Chondrocyte (in vitro differentiated cells): ENCODE measurements around the gene LMF1. TPM values are rescaled to one million over a fixed set of nuclear protein-coding genes. Genes with fewer than 3 reads are reported as not detected.

Experiments
- DNase-seq: peaks from one replicate; pipeline ENCODE4 v3.0.0; 2021; ENCODE audit warnings: mixed read lengths, low spot score
- H3K27ac Mint-ChIP-seq: one replicate; pipeline ENCODE4 v1.8.0; 2021; ENCODE audit warnings: mild to moderate bottlenecking, moderate library complexity, mixed read lengths; ENCODE audit not compliant: unreplicated experiment
- H3K27me3 Mint-ChIP-seq: 2 replicates; pipeline ENCODE4 v1.8.0; 2021; ENCODE audit warnings: low read depth, mixed read lengths
- H3K36me3 Mint-ChIP-seq: 2 replicates; pipeline ENCODE4 v1.8.0; 2021; ENCODE audit warnings: low read depth, mixed read lengths
- H3K4me1 Mint-ChIP-seq: 2 replicates; pipeline ENCODE4 v1.8.0; 2021; ENCODE audit warnings: low read depth, mild to moderate bottlenecking, mixed read lengths
- H3K4me3 Mint-ChIP-seq: one replicate; pipeline ENCODE4 v1.8.0; 2021; ENCODE audit warnings: mild to moderate bottlenecking, moderate library complexity, mixed read lengths; ENCODE audit not compliant: unreplicated experiment
- H3K9me3 Mint-ChIP-seq: 2 replicates; pipeline ENCODE4 v1.8.0; 2021; ENCODE audit warnings: low read depth, mixed read lengths
- CTCF ChIP-seq: fragments of 200-600 bp; sonication (generic); IDR thresholded peaks from 2 replicates; pipeline ENCODE4 v1.5.0; 2021; ENCODE audit warnings: antibody characterized with exemption, mild to moderate bottlenecking, moderate library complexity
- total RNA-seq: library from RNA; stranded (reverse); gene quantifications from 3 replicates; pipeline ENCODE4 v1.2.1, GENCODE V29; 2021

Gene LMF1
- total RNA-seq, 1 donor from 2014 or later, result 21.6 TPM

GRCh38 chr16:901715-902601, 68.8 kb downstream of the LMF1 start:
- Mint-ChIP-seq H3K27ac (no peak overlapping the region), H3K36me3 (peaks cover 8% of the 10 kb centered on the region), H3K4me1 (no peaks in the 10 kb centered on the region), H3K4me3 (no peak overlapping the region), H3K27me3 (no peaks in the 10 kb centered on the region), H3K9me3 (peaks cover 3% of the 10 kb centered on the region)
- no peak for TF ChIP-seq CTCF
- DNase-seq, result peak; percentile 86

DNA sequence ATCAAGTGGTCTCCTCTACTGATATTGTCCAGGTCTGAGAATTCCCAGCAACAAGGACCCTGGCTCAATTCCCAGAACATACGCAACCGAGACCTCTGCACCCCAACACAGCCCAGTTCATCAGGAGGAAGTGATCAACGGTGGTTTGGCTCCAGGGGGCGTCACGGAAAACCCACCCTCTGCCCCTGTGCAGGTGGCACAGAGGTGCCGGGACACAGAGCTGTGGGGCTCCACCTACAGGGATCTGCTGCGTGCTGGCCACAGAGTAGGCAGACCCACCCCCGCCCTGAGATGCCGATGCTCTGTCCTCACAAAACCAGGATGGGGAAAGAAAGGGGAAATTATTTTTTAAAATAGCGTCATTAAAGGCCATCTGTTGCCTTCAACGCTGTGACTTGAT, 69.6 kb downstream of the LMF1 start:
- no peak for TF ChIP-seq CTCF
- Mint-ChIP-seq H3K4me3 (no peak overlapping the region), H3K27me3 (no peaks in the 10 kb centered on the region), H3K9me3 (no peaks in the 10 kb centered on the region), H3K4me1 (no peaks in the 10 kb centered on the region), H3K36me3 (peaks cover 4% of the 10 kb centered on the region), H3K27ac (no peak overlapping the region)
- peak; percentile 68 for DNase-seq

DNA sequence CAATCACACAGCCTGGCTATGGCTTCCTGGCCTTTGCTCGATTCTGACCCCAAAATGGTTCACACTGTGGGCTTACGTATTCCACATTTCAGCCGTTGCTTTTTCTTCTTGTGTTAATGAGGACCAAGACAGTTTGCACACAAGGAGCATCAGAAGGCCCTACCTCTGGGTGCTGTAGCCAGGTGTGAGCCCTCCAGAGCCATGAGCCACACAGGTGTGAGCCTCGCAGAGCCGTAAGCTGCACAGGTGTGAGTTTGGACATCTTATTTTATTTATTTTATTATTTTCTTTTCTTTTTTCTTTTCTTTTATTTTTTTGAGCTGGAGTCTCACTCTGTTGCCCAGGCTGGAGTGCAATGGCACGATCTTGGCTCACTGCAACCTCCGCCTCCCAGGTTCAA, 70.6 kb downstream of the LMF1 start:
- peaks cover 3% of the 10 kb centered on the region for H3K36me3 Mint-ChIP-seq
- H3K4me3 Mint-ChIP-seq, result no peak overlapping the region
- no peaks in the 10 kb centered on the region for H3K4me1 Mint-ChIP-seq
- TF ChIP-seq CTCF, result no peak
- no peaks in the 10 kb centered on the region for H3K27me3 Mint-ChIP-seq
- peak; percentile 41 for DNase-seq
- no peak overlapping the region for H3K27ac Mint-ChIP-seq
- no peaks in the 10 kb centered on the region for H3K9me3 Mint-ChIP-seq

DNA sequence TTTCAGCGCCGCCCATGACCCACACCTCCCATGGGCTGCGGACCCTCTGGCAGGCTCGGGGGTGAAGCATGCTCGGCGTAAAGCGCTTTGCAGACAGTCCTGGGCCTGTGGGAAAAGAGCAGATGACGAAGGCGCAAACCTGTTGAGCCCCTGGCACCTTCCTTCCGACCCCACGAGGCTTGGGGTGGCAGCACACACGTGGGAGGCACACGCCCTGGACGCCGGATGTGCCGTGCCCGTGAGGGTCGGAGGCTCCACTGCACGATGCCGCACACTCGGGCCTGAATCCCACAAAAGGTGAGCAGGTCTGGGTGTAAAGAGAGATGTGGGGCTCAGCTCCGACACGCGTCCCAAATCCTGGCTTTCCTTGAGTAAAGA, 71.1 kb downstream of the LMF1 start:
- Mint-ChIP-seq H3K4me3 (no peak overlapping the region), H3K4me1 (no peaks in the 10 kb centered on the region), H3K27me3 (no peaks in the 10 kb centered on the region), H3K9me3 (no peaks in the 10 kb centered on the region), H3K36me3 (peaks cover 2% of the 10 kb centered on the region), H3K27ac (no peak overlapping the region)
- DNase-seq, result peak; percentile 75
- TF ChIP-seq CTCF, result no peak

DNA sequence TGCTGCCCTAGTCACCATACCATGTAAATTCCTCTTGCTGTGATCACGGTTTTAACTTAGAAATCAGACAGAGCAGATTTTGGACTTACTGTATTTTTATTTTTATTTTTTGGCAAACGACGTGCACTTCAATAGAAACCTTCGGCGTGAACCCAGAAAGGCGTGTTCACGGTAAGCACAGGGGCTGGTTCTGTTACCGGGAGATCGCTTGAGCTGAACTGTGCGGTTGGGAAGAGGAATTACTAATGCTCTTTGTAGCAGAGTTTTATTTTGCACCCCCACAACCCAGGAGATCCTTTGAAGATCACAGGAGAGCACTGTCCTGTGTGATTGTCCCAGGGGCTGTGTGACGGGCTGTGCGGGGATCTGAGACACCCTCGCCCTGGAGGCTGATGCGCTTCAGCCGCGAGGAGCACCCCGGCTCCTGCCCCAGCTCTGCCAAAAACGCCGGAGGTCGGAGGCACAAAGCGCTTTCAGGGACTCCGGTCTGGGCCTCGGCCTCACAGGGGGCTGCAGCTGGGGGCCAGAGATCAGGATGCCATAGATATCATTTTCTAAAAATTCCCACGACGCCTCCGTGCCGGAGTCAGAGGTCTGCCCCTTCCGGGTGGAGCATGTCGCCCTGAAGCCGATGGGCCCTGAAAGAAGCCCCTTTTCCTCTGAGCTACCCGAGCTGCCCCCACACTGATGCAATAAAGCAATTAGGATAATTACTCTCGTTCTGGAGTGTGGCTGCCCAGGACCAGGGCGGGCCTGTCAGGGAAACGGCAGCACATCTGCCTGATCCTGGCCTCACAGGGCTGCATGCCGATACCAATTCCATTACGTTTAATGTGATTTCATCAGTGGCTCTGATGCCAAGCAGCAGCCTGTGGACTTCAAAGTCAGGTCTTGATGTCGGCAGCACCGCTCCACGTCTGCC, 71.8 kb downstream of the LMF1 start:
- Mint-ChIP-seq H3K36me3 (peaks cover 2% of the 10 kb centered on the region), H3K9me3 (no peaks in the 10 kb centered on the region), H3K4me1 (no peaks in the 10 kb centered on the region), H3K27ac (no peak overlapping the region), H3K4me3 (no peak overlapping the region), H3K27me3 (no peaks in the 10 kb centered on the region)
- DNase-seq, result peak; percentile 71
- TF ChIP-seq CTCF, result no peak
